Right hindlimb (tissue), 1 donor: ENCODE measurements around the gene MRPL2.

Experiments used
- DNase-seq: peaks from one replicate; pipeline ENCODE4 v3.0.0-alpha.2; 2018

MRPL2 gene

DNA sequence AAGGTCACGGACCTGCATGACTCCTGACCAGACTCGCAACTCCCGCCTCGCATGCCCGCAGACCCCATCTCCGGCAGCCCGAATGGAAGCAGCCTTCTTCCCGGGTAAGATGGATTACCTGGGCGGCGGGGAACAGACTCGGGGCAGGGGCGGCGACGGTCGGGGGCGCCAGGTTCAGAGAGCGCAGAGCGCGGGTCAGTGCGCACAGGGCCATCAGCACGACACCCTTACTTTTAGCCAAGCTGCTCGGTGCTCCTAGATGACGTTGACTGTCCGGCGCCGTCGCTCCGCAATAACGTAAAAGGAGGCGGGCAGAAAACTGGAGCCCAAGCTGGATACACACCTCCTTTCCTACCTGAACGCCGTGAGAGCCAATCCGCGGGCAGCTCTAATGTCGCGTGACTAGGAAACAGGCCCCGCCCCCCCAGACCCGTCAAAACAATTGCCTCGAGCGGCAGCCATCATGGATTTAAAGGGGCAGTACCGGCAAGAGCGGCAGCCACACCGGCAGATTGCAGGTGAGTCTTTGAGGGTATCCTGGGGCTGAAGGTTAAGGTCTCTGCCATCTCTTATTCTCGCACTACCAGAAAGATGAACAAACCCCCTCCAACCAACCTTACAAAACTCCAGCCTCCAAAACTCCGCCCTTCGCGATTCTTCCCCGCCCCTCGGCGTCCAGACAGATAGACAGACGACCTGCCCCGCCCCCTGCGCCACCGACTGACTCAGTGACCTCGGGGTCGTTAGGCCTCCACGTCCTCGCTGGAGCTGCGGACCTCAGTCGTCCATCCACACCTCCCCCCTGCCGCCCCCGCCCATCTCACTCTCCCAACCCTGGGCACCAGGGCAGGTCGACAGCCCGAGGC, at the start of gene MRPL2, which contains the start of gene KLC4:
Gene MRPL2, minus strand, starts transcription at position 267 of the 866 bp plus-strand sequence. Its CDS starts 53 bp downstream, at position 214.
Gene KLC4, plus strand, starts transcription at position 464 of the 866 bp plus-strand sequence. CDS start 1,705 bp downstream, outside the sequence.
- peak; percentile 100 for DNase-seq

DNA sequence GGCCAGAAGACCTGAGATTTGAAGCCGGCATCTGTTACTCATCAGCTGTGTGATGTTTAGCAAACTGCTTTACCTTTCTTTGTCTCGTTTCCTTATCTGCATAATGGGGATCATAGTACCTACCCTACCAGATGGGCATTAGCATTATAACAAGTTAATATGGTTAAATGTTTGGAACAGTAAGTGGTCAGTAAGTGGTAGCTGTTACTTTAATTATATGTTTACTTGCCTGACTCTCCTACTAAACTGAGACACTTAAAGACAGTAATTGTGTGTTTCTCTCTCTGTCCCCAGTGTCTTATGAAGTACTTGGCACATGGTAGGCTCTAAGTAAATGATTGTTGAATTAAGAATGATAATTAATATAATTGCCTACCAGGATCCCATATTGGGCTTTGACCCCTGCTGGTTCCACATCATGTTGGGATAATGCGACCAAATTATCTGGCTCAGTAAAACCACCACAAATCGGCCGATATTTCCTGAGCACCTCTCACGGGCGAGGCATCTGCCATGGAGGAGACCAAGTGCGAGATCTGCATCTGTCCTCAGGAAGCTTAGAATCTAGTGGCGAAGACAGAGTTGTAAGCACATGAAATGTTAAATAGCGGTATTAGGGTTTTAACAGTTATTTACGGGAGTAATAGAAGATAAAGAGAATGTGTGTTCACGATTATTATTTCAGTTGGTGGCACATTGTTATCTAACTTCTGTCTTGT, 48.3 kb upstream of the MRPL2 start:
- no peak for DNase-seq

DNA sequence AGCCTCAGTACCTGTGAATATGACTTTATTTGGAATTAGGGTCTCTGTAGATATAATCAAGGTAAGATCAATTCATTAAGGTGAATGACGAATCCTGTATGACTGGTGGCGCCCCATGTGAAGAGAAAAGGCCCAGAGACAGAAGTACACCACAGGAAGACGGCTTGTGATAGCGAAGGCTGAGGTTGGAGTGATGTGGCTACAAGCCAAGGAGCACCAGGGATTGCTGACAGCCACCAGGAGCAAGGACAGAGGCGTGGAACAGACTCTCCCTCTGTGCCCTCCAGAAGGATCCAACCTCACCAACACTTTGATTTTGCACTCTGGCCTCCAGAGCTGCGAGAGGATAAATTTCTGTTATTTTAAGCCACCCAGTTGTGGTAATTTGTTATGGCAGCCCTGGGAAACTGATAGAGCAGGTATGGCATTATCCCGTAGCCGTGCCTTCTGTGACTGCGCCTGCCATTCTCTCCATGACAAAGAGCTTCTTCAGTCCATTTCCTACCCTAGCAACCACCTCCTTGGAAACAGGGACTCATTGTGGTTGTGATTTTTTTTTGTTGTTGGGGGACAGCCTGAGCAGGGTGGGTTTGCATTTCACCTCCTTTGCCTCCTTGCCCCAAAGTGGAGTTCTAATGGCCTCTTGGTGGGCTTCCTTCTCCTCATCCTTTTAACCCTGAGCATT, 46.4 kb upstream of the MRPL2 start:
- no peak for DNase-seq

DNA sequence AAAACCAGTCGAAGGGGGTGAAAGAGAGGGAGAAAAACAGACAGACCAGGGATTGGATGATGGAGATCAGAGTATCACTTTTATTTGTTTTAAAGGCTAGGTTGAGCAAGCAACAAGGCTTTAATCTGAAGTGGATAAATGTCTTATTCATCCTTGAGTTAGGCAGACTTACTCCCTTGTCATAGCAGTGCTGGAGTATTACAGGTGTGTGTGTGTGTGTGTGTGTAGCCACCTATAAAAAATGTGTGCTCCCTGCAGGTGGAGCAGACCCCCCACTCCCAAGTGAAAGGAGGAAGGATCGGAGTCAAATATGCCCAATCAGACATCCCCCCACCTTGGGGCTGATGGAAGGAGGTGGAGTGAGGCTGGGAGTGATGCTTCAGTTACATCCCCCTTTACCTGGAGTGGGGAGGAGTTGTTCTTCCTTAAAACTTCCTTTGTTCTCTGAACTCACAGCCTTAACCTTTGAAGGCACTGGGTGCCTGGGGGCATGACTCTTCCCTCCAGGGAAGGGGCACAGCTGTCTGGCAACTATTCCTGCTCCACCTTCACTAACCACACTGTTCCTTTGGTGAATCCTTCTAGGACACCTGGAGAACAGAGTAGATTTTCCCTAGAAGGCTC, 44.1 kb upstream of the MRPL2 start:
- no peak for DNase-seq

DNA sequence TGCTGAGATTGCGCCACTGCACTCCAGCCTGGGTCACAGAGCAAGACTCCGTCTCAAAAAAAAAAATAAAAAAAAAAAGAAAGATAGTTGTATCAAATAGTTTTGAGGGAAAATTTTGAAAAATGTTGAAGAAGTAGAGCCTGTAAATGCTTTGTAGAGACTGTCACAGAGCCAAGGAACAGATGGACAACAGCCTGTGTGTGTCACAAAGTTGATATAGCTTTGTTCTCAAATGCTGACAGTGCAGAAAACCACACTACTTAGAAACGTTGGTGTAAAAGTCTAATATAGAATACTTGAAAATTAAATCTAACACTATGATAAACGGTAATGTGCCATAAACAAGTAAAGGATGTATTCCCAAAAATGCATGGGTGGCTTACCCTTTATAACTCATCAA, 42.3 kb upstream of the MRPL2 start:
- DNase-seq: no peak

DNA sequence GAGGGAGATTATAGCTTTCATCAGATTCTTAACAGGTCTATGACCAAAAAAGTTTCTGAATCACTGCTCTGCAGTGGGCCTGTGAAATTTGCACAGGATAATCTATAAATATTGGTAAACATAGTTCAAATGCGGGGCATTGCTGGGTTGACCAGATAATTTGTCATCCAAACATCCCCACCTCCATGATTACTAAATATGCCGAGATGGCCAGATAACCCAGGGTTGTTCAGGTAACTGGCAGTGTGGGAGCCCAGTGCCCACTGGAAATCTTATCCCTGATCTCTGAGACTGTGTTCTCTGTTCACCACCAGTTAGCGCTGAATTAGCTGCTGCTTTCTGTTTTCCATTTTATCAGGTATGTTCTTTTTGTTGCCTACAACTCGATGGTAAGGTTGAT, 38.3 kb upstream of the MRPL2 start:
- no peak for DNase-seq

DNA sequence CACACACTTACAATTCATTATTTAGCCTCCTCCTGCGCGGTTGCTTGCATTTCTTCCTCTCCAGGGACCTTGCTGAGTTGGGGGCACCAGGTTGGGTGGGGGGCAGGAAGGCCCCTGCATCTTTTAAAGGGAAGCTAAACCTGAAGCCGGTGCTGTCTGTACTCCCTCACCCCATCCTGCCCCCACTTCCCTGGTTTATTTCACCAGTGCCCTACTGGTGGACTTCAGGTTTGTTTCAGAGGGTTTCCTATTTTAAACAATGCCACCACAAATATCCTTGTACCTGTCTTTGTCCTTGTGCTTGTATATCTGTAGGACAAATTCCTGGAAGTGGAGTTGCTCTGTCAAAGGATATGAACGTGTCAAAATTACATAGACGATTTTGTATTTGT, 37.9 kb upstream of the MRPL2 start:
- no peak for DNase-seq

DNA sequence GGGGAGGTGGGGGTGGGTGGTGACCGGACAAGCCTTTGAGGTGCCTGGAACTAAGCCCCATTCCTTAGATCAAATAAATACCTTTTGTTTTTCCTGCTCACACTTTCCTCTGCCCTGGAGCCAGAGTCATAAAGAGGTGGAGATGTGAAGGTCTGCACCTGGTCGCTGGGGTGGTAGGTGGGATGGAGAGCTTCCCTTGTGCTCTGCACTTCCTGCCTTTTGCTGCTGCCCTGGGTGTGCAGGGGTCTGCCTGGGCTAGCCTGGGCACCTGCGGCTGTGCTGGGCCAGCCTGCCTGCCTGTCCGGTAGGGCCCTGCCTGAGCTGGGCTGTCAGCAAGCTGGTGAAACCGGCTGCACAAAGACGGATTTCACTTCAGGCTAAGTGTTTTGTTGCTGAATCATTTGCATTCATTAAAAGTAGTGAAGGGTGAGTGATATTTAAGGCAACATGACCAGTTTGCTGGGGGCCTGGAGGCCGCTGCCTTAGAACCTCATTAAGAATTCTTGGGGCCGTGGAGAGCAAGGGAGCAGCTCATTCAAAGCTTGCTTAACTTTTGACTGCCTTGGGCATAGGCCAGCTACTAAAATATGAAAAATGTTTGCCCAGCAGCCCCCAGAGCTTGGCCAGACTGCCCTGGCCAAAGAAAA, 37.3 kb upstream of the MRPL2 start:
- DNase-seq: no peak

DNA sequence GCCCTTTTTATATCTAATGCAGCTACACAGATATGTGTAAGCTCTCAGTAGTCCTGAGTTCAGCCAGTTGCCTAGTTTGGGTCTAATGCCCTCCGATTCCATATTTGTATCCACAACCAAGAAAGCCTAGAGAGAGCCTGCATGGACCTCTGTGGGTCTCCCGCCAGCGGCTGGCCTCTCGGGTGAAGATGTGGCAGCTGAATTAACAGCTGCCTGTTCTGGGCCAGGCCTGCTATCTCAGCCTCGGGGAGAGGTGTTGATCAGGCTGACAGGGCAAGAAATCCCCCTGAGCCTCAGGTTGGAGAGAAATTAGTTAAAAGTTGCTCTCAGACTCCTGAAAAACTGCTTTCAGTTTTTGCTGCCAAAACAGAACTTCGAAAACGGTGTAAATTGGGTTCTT, 36.7 kb upstream of the MRPL2 start:
- DNase-seq: no peak

DNA sequence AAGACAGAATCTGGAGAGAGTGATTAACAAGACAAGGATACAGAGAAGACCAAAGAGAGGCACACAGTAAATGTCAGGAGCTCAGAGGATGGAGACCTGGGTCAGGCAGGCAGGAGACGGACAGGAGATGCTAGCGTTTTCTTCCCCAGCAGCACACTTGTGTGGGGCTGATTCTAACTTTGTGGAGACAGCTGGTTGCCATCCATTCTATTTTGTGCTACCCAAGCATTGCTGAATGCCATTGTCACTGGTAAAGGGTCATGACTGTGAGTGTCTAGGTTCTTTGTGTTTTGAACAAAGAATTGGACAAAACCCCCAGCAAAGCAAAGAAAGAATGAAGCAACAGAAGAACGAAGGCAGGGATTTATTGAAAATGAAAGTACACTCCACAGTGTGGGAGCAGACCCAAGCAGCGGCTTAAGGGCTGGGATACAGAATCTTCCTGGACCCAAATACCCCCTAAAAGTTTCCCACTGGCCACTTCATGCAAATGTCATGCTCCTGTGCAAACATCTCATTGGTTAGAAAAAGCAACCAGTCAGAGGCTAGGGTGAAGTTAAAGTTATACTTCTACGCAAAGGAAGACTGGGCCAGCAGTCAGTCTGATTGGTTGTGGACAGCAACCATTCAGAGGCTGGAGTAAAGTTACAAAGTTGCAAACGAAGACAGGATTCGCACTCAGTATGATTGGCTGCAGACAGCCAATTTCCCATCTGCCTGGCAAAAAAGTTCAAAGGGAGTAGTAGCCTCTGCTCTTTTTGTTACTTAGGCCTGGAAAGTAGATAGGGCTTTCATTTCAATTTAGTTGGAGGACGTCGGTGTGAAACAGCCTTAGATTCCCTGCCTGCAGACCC, 34.4 kb upstream of the MRPL2 start:
- DNase-seq: no peak

DNA sequence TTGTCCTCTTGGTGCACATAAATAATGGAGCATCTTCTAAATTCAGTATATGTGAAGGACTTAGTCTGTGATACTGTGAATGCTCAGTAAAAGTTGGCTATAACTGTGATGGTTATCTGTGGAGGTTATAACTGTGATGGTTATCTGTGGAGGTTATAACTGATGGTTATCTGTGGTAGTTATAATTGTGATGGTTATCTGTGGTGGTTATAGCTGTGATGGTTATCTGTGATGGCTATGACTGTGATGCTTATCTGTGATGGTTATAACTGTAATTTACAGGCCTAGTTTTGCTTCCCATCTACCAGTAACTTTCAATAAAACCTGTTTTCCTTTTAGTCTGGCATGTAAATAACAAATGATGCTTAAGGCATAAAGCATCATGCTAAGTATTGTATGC, 33.4 kb upstream of the MRPL2 start:
- DNase-seq: no peak

DNA sequence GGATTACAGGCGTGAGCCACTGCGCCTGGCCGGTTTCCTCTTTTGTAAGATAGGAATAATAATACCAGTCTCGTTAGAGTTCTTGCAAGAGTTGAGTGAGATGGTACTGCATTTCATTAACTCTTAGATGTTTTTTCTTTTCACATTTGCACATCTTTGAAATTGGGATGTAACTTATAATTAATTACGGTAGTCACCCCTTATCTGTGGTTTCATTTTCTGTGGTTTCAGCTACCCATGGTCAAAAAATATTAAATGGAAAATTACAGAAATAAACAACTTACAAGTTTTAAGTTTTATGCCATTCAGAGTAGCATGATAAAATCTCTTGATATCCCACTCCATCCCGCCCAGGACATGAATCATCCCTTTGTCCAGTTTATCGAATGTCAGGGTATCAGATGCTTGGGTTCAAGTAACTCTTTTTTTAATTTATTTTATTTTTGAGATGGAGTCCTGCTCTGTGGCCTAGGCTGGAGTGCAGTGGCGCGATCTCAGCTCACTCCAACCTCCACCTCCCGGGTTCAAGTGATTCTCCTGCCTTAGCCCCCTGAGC, 32.3 kb upstream of the MRPL2 start:
- no peak for DNase-seq

DNA sequence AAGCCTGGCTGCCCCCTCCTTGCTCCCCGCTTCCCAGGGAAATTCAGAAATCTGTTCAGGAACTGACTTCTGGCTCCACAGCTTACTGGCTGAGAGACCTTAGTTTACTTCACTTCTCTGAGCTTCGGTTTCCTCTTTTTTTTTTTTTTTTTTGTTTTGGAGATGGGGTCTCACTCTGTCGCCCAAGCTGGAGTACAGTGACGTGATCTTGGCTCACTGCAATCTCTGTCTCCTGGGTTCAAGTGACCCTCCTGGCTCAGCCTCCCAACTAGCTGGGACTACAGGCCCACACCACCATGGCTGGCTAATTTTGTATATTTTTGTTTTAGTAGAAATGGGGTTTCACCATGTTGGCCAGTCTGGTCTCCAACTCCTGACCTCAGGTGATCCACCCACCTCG, 31.8 kb upstream of the MRPL2 start:
- DNase-seq: no peak

DNA sequence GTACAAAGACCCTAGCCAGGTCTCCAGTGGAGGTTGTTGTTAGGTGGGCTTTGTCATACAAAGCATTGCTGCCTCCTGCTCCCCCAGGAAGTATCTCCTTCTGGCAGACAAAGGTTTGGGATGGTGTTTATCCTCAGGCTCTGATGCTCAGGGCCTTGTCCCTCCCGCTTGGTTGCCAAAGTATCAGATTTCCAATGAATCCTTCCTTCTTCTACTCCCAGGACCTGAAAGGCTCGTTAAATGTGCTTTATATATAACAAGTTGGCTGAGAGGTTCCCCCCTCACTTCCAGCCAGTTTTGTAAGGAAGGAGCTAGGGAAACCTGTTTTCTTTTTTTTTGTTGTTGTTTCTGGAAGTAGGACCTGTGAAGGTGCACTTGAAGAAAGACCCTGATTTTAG, 31.3 kb upstream of the MRPL2 start:
- DNase-seq: no peak

DNA sequence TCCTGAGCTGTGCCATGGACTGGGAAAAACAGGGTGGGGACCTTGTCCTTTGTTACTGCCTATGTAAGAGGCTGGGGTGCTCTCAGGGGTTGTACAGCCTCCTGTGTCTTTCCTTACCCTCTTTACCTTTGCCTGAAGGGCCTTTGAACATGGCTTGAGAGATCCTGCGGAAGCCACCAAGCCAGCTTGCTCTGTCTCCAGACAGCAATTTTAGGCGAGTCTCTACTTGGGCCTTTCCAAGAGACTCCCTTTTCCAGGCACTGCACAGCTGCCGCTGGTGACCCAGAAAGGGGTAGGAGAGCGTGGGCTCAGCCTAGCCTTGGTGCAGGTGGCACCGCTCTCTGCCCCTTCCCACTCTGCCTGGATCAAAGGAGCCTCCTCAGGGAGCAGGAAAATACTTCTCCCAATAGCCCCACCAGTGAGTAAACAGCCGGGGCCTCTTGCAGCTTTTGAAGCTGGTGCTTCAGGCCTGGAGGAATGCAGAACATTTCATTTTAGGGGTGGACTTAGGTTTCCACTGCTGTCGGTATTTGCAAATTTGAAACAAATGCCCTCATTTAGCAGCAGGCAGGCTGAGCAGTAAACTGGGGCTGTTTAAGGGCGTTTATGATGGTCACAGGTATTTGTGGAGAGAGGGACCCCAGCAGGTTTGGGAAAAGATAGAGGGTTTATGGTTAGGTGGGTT, 30.8 kb upstream of the MRPL2 start:
- DNase-seq: no peak

DNA sequence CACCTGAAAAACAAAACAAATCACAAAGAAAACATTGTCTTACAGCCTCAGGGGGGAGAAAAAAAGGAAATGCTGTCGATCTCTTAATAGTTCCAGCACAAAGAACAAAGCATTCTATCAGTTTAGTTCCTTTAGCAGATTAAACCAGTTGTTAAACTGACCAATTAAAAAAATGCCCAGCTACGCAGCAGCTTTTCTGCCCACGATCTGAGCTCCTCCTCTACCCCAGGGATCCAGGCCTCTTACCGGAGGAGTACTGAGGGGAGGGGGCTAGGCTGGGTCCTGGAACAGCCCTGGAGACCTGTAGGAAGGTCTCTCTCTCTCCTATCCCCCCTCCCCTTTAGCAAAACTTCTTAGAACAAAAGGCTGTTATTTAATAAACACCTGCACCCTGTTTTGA, 30.2 kb upstream of the MRPL2 start:
- no peak for DNase-seq

DNA sequence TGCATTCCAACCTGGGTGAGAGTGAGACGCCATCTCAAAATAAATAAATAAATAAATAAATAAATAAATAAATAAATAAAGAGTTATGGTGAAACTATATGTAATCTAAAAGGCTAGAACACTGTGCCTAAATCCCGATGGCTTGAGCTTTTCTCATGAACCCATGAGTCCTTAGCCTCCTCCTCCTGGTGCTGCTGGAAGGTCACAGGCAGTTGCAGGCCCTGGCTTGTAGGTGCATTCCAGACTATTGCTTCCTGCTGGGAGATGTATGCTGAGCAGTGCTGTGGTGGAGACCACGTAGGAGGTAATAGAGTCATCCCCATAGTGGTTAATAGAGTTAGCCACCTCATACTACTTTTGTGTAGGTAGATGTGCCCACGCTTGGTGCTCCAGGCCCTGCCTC, 29.4 kb upstream of the MRPL2 start:
- no peak for DNase-seq

DNA sequence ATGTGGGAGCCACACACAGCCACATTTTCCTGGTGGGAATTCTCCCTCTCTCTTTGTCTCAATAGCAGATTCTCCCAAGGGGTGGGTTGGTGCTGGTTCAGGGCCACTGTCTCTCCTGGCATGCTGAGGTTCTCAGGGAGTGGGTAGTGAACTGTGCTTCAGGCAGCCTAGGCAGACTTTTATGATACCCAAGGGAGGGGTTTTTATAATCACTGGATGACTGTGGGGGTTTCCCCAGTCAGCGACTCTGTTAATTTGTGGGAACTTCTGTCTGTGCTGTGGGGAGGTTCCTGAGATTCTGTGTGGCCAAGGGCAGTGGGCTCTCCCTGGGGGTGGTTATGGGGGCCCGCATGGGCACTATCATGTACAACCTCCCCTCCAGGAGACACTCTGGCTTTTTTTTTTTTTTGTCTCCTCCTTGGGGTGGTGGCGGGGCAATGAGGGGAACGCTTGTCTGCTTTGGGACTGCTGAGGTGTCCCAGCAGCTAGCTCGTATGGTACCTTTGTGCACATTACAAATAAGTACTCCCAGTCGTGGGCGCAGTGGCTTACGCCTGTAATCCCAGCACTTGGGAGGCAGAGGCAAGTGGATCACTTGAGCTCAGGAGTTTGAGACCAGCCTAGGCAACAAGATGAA, 26.9 kb upstream of the MRPL2 start:
- no peak for DNase-seq

DNA sequence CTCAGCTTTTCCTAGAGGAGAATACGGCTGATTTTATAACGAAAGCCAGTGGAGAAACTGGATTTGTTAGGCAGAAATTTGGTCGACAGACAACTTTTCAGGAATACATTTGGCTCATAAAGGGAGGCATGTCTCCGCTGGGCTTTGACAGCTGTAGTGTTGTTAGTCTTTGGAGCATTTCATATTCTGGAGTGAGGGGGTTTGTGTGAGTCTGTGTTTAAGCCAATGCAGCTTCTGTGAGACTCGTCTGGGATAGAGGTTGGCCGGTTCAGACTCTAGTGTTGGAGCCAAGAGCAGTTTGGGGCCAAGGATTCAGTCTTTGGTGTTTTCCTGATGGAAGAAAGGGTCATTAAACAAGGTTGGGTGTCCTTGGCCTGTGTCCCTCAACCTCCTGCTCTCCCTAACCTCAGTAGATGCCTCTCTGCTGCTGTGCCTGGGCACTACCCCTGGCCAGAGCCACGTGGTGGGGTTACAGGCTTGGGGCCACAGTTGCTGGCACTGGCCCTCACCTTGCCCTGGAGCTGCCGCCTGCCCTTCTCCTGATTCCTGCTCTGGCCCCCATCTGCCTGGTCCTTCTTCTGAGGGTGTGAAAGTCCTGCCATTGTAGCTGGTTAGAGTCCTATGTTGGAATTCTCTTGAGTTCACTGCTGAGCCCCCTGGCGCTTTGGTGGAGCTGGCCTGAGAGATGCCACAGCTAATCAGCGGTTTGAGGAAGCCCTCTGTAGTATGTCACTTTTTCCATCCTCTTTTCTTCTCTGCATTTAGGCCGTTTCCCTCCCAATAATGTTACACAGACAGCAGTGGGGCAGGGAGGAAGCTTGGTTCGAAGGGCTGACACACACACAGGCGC, 23.8 kb upstream of the MRPL2 start:
- DNase-seq: peak; percentile 83
